HG03442 (cell line): ENCODE data around the gene SLC22A23.

Experiments used
- ATAC-seq: cut with Tn5 transposase; IDR thresholded peaks from one replicate; pipeline ENCODE4 v1.9.1; 2021; ENCODE audit warnings: mild to moderate bottlenecking, moderate library complexity; ENCODE audit not compliant: unreplicated experiment

Gene SLC22A23

DNA sequence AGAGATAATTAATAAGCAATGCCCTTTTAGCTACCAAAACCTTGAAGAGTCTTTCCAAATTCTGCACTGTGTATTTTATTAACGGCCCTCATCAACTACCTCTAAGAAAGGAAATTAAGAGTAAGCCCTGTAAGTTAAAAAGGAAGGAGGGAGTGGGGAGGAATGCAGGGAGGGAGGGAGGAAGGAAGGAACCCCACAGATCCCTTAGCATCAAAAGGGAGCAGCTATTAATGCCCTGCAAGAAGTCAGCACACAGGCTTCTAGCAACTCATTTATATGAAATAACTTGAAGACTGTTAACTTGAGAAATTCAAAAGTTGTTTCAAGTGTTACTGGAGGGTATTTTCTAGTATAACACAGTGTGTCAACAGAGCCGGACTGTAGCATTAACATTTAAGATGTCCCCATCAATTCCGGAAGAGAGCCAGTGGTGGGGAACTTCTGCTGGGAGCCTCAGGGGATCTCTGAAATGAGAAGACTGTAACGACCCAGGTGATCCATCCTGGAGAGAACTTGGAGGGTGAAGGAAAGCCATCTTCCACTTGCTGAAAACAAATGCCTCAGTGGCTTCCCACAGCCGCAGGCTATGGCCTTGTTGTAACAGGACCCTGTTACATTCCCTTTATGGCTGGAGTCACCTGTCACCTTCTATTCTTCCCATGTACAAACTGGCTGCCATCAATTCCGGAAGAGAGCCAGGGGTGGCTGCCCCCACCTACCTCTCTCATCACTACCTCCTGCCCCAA lies 33.2 kb downstream of the SLC22A23 start:
- ATAC-seq = no peak

DNA sequence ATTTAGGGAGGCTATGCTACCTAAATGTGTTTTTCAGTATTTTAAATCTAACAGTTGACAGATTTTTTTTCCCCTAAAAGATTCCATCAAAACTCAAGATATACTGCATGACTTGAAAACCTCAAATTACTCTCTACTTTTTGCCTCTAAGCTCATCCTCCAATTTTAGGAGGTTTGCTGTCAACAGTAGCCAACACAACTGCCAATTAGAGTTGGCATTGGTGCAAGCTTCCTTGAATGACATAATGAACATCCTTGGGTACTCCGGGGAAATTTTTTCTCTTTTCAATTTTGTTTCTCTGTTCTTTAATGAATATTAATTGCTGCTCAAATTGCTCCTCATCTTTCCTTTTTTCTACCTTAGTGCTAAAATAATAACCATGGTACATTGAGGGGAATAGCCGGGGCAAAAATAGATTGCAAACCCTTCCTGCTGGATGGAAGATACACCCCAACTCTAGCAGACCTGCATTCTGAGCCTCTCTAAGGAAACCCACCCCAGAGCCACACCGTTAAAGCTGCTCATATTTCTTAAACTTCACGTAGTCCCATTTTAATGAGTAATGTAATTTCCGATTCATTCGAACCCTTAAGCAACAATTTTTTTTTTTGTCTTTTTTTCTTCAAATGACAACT lies 34.3 kb downstream of the SLC22A23 start:
- no peak for ATAC-seq

GRCh38 chr6:3421791-3422434 lies 34.9 kb downstream of the SLC22A23 start:
- ATAC-seq = no peak

- ATAC-seq = no peak
Observed at GRCh38 chr6:3421143-3421542, 35.7 kb downstream of the SLC22A23 start.

DNA sequence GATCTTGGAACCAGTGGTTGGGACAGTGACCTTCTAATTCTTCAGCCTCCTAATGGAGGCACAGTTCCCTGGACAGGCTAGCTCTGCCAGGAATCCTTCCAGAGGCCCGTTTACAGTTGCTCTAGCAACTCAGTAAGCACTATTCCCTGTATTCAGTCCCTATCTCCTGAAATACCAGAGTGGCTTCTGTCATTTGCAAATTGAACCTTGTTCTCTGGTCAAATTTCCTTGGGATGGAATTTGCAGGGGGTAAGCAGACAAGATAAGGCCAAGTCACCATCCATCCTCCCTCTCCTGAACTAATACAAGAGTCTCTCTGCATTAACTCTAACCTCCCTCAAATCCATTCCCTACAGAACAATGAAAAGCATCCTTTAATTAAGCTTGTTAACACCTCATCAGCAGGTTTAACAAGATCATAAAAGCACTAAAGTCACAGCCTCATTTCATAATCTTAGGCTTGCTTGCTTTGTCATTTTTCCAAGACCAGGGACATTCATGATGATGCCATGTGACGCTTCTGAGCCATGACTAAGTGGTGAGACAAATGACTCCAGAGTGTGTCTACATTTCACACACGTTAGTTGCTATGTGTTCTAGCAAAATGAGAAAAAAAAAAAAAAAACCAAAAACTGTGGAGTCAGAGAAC lies 37.1 kb downstream of the SLC22A23 start:
- no peak for ATAC-seq

DNA sequence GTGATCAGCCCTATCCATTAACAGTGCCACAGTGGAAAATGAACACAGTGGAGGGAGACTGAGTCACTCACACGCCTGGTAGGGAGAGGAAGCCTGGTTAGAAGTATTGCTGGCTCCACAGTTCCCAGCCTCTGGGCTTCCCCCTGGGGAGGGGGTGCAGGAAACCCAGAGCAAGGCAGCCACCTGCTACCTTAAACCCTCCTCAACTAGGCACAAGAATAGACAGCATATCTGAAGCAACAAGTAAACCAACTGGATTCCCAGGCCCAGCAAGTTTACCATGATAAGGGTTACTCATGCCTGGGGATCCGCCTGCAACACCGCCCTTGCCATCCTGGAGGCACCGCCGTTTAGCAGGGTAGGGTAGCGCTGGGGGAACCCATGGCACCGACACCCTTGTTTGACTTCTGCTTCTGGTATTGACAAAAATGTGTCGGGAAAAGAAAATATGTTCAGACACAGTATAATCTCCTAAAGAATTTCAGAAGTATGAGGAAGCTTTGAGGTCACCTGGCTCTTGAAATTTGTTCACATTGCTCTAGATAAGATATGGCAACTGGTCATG lies 38.3 kb downstream of the SLC22A23 start:
- ATAC-seq = no peak

DNA sequence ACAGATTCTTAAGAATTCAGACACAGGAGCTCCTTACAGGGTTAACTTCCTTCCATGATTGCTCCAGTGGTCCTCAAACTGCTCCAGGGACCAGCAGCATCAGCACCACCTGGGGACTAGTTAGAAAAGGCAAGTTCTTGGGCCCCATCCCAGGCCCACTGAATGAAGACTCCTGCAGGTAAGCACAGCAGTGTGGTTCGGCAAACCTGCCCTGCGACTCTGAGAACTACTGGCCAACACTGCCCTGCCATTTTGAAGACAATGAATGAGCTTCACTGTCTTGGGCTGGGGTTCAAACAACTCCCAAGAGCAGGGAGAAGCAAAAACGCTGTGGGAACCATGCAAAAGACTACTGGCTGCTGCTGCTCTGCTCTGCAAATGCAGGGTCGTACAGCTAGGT lies 39.4 kb downstream of the SLC22A23 start:
- ATAC-seq = no peak

DNA sequence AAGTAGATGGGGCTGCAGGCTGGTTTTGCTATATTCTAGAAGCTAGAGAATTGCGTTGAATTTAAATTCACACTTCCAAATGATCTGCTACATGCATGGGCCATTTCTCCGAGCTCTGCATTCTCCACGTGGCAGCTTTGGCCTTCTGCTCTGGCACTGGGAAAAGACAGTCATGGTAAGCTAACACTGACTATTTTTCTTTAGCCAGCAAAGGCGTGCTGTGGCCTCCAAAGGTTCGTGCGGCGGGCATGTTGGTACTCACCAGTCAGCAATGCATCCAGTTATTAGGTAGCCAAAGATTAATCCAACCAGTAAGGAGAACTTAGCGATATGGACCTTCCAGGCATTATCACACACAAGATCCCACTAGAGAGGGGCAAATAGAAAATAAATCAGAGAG lies 41.4 kb downstream of the SLC22A23 start:
- ATAC-seq = no peak

GRCh38 chr6:3415082-3415453 lies 41.8 kb downstream of the SLC22A23 start:
- ATAC-seq = no peak

DNA sequence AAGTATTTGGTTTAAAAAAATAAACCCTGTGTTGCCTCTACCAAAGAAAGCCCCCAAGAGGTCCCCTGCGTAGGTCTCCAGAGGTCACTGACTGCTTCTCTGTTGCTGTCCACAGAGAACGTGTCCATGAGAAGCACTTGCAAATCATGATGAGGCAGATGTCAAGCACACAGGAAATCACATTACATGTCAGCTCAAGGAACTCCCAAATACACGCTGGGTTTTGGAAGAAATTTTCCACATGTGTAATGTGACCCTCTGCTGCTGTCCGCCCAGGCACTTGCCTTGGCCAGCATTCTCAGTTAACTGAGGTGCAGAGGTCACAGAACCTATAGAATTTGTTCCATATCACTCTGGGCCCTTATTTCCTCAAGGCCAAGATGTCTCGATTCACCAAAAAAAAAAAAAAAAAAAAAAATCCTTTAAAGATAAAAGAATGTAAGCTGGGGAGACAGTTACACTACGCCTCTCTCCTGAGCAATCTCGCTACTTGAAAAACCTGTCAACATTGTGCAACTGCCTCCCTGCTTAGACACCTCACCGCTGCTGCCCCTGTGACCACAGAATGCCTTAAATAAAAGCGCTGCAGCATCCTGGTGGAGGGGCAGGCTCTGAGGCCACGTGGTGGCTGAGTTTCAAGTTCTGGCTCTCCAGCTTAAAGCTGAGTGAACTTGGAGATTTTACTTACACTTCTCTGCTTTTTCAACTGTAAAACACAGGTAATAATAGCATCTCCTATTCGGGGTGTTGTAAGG lies 42.3 kb downstream of the SLC22A23 start:
- ATAC-seq = no peak

- no peak for ATAC-seq
Observed at GRCh38 chr6:3413592-3413991, 43.3 kb downstream of the SLC22A23 start.

DNA sequence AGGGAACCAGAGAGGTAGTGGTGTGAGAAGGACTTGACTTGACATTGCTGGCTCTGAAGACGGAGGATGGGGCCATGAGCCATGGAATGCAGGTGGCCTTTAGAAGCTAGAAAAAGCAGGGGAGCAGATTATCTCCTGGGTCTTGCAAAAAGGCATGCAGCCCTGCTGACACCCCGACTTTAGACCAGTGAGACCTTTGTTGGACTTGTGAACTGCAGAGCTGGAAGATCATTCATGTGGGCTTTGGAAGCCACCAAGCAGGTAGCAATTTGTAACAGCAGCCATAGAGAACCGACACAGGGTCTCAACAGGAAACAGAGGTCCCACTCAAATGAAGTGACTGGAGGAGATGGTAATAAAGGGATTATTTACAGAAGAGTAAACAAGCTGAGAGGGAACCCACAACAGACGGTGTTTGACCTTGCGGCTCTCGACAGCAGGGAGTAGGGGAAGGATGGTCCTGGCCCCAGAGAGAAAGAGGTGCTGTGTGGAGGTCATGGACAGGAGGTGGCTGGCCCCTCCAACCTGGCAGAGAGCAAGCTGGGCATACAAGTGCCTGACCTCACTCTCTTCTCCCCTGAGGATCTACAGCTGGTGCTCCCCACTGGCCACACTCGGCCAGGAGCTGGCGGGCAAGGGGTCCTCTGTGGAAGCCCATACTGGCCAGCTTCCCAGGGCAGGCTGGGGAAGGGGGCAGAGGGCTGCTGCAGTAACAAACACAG lies 43.9 kb downstream of the SLC22A23 start:
- no peak for ATAC-seq

DNA sequence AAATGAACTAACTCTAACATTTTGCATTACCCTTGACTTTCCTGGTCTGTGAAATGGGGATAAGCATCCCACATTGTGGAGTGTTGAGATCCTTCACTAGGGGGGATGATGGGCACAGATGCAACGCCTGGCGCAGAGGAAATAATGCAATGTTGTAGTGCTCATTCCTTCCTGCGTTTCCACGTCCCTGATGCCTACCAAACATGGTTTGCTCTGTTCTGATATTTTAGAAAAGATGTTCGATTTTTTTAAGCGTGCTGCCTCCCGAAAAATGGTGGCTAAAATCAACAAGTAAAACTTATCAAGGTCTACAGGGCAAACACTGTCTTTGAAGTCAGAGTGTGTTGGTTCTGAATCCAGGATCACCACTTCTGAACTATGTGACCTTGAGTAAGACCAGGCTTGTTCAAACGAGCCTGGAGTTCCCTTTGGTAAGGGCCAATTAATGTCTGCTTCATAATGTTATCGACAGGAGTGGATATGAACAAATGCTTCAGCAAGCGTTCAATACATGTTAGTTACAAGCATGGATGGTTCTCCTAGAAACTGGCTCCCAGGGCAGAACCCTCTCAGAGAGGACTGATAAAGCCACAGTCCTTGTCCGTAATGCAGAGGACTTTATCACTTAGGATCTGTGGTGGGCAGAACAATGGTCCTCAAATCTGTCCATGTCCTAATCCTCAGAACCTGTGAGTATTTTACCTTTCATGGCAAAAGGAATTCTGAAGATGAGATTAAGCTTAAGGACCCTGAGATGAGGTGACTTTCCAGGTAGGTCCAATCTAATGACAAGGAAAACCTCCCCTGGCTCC lies 44.7 kb downstream of the SLC22A23 start:
- ATAC-seq = no peak

GRCh38 chr6:3410385-3411360 lies 46.2 kb downstream of the SLC22A23 start:
- no peak for ATAC-seq

- ATAC-seq = no peak
Observed at GRCh38 chr6:3409699-3410384, 47.0 kb downstream of the SLC22A23 start.

DNA sequence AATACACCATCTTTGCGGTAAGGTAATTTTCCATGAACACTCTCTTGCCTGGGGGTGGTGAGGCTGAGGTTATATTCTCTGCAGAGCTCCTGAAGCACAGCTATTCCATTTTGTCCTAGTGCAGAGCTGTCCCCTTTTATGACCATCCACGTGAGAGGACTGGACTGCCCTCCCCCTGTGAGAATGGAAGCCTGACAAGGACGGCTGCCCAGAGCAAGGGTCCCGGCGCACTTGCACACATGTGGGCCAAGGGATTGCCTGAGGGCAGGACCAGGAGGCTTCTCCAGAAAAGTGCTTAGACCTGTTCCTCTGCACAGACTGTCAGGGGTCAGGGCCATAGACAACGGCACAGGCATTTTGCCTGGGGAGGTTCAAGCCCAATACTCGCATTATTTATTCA lies 48.2 kb downstream of the SLC22A23 start:
- ATAC-seq = no peak

- no peak for ATAC-seq
Observed at GRCh38 chr6:3407840-3408239, 49.0 kb downstream of the SLC22A23 start.
